GM18517 (cell line): ENCODE data around the gene MARK1.
A peak's percentile ranks its signal among the peaks of the same experiment; 100 is the strongest.
"Not testable (repeated sequence)": the region's sequence is repeated elsewhere in the genome, so short reads cannot be mapped to it uniquely, and the experiment has no call there.

Experiments
- ATAC-seq: cut with Tn5 transposase; IDR thresholded peaks from one replicate; pipeline ENCODE4 v1.9.1; 2021; ENCODE audit warnings: mild to moderate bottlenecking, moderate library complexity; ENCODE audit not compliant: unreplicated experiment

MARK1 gene

GRCh38 chr1:220605651-220606050 lies 77.7 kb downstream of the MARK1 start:
- not testable (repeated sequence) for ATAC-seq

- not testable (repeated sequence) for ATAC-seq
Observed at GRCh38 chr1:220611100-220611499, 83.2 kb downstream of the MARK1 start.

- no peak for ATAC-seq
Observed at GRCh38 chr1:220616836-220617235, 88.9 kb downstream of the MARK1 start.

- no peak for ATAC-seq
Observed at GRCh38 chr1:220628431-220628830, 100.5 kb downstream of the MARK1 start.

GRCh38 chr1:220631238-220631815 lies 103.4 kb downstream of the MARK1 start:
- ATAC-seq, result no peak

- ATAC-seq, result no peak
Observed at GRCh38 chr1:220637759-220638158, 109.8 kb downstream of the MARK1 start.

- no peak for ATAC-seq
Observed at GRCh38 chr1:220642285-220642684, 114.3 kb downstream of the MARK1 start.

- no peak for ATAC-seq
Observed at GRCh38 chr1:220652995-220653394, 125.1 kb downstream of the MARK1 start.

GRCh38 chr1:220655509-220655908 lies 127.6 kb downstream of the MARK1 start:
- ATAC-seq, result peak; percentile 95

- peak; percentile 11 for ATAC-seq
Observed at GRCh38 chr1:220655961-220656740, 128.2 kb downstream of the MARK1 start.

GRCh38 chr1:220666349-220666748 lies 138.4 kb downstream of the MARK1 start:
- no peak for ATAC-seq

GRCh38 chr1:220669005-220669404 lies 141.1 kb downstream of the MARK1 start:
- ATAC-seq, result no peak

GRCh38 chr1:220670365-220670764 lies 142.4 kb downstream of the MARK1 start:
- no peak for ATAC-seq

- ATAC-seq, result no peak
Observed at GRCh38 chr1:220673921-220674320, 146.0 kb downstream of the MARK1 start.

GRCh38 chr1:220677251-220677650 lies 149.3 kb downstream of the MARK1 start:
- ATAC-seq, result no peak

GRCh38 chr1:220680085-220680687 lies 152.2 kb downstream of the MARK1 start:
- peak; percentile 92 for ATAC-seq

GRCh38 chr1:220681220-220681880 lies 153.4 kb downstream of the MARK1 start:
- no peak for ATAC-seq

GRCh38 chr1:220682901-220683576 lies 155.1 kb downstream of the MARK1 start:
- no peak for ATAC-seq

GRCh38 chr1:220683716-220684115 lies 155.8 kb downstream of the MARK1 start:
- not testable (repeated sequence) for ATAC-seq

GRCh38 chr1:220684890-220685289 lies 157.0 kb downstream of the MARK1 start:
- no peak for ATAC-seq

- no peak for ATAC-seq
Observed at GRCh38 chr1:220685879-220686278, 157.9 kb downstream of the MARK1 start.
